Measurements from ENCODE around the gene MEIOSIN.
A peak's percentile ranks its signal among the peaks of the same experiment; 100 is the strongest.

DNA sequence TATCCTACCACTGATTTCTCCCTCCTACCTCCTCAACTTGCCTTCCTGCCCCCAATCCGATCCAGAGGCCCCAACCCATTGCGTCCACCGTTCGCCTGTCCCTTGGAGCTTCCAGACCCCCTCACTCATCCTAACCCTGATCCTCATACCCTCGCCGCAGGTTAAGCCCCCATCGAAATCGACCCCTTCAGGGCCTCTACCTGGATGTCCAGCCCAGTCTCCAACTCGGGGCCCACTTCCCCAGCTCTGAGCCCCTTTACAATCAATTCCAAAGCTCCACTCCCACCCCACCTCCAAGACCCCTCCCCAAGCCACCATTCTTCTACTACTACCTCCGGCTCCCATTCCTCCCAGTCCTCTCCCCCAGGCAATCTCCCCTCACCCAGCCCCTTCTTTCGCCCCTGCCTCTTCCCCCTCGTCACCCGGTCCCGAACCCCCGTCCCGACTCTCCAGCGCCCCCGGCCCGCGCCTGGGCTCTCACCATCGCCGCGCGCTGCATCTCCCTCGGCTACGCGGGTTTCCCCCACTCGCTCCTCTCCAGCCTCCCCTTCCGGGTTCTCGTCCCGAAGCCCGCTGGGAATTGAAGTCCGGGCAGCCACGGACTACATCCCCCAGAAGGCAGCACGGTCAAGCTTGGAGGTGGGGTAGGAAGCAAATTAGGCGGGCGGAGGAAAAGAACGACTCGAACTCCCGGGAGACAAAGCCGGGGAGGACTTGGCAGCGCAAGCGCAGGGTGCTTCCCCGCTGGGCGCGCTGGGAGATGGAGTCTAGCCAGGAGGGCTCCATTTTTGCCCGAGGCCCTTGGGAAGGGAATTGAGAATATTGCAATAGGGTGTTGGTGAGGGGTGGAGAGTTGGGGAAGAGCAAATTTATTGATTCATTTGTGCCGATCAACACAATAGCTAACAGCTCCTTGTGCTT, 2.6 kb upstream of the MEIOSIN start, which contains the start of gene FBXO46:
- no peak for TF ChIP-seq IRF2 (CRISPR knock-in tag; IDR thresholded peaks at IDR 0.05)
- TF ChIP-seq PTTG1 (tag; IDR thresholded peaks at IDR 0.05; ENCODE audit: low read depth) = no peak
- TF ChIP-seq, protein P1, sequence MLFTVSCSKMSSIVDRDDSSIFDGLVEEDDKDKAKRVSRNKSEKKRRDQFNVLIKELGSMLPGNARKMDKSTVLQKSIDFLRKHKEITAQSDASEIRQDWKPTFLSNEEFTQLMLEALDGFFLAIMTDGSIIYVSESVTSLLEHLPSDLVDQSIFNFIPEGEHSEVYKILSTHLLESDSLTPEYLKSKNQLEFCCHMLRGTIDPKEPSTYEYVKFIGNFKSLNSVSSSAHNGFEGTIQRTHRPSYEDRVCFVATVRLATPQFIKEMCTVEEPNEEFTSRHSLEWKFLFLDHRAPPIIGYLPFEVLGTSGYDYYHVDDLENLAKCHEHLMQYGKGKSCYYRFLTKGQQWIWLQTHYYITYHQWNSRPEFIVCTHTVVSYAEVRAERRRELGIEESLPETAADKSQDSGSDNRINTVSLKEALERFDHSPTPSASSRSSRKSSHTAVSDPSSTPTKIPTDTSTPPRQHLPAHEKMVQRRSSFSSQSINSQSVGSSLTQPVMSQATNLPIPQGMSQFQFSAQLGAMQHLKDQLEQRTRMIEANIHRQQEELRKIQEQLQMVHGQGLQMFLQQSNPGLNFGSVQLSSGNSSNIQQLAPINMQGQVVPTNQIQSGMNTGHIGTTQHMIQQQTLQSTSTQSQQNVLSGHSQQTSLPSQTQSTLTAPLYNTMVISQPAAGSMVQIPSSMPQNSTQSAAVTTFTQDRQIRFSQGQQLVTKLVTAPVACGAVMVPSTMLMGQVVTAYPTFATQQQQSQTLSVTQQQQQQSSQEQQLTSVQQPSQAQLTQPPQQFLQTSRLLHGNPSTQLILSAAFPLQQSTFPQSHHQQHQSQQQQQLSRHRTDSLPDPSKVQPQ (CRISPR knock-in tag; IDR thresholded peaks at IDR 0.05; ENCODE audit: borderline replicate concordance) = no peak
- TF ChIP-seq EZH2 (IDR thresholded peaks at IDR 0.05; ENCODE audit: borderline replicate concordance, low read depth, low read length) = no peak
- no peak for TF ChIP-seq NR2F6 (CRISPR knock-in tag; IDR thresholded peaks at IDR 0.05)
- TF ChIP-seq, protein P2, sequence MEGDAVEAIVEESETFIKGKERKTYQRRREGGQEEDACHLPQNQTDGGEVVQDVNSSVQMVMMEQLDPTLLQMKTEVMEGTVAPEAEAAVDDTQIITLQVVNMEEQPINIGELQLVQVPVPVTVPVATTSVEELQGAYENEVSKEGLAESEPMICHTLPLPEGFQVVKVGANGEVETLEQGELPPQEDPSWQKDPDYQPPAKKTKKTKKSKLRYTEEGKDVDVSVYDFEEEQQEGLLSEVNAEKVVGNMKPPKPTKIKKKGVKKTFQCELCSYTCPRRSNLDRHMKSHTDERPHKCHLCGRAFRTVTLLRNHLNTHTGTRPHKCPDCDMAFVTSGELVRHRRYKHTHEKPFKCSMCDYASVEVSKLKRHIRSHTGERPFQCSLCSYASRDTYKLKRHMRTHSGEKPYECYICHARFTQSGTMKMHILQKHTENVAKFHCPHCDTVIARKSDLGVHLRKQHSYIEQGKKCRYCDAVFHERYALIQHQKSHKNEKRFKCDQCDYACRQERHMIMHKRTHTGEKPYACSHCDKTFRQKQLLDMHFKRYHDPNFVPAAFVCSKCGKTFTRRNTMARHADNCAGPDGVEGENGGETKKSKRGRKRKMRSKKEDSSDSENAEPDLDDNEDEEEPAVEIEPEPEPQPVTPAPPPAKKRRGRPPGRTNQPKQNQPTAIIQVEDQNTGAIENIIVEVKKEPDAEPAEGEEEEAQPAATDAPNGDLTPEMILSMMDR (IDR thresholded peaks at IDR 0.05 in 2 of 3, conservative IDR thresholded peaks at IDR 0.05 in 1 of 3; ENCODE audit: insufficient read depth in 2 of 3, low read depth in 1 of 3, low read length in 3 of 3) = peak in 2 of 3 experiments; percentile 27 to 42; a peak in 4 of 6 replicates
- no peak for TF ChIP-seq ZC3H4 (CRISPR knock-in tag; IDR thresholded peaks at IDR 0.05; ENCODE audit: borderline replicate concordance)
- TF ChIP-seq SPI1 (IDR thresholded peaks at IDR 0.05; ENCODE audit: borderline replicate concordance, low read depth, low read length) = peak; percentile 36; the same call in 1 of the 2 replicates
- peak; percentile 63 for TF ChIP-seq NFIC (IDR thresholded peaks at IDR 0.05)
- peak; percentile 90 for TF ChIP-seq POLR2A (conservative IDR thresholded peaks at IDR 0.05)
- TF ChIP-seq, protein P3, sequence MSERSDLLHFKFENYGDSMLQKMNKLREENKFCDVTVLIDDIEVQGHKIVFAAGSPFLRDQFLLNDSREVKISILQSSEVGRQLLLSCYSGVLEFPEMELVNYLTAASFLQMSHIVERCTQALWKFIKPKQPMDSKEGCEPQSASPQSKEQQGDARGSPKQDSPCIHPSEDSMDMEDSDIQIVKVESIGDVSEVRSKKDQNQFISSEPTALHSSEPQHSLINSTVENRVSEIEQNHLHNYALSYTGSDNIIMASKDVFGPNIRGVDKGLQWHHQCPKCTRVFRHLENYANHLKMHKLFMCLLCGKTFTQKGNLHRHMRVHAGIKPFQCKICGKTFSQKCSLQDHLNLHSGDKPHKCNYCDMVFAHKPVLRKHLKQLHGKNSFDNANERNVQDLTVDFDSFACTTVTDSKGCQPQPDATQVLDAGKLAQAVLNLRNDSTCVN (CRISPR knock-in tag; IDR thresholded peaks at IDR 0.05) = no peak
- TF ChIP-seq, protein P4, sequence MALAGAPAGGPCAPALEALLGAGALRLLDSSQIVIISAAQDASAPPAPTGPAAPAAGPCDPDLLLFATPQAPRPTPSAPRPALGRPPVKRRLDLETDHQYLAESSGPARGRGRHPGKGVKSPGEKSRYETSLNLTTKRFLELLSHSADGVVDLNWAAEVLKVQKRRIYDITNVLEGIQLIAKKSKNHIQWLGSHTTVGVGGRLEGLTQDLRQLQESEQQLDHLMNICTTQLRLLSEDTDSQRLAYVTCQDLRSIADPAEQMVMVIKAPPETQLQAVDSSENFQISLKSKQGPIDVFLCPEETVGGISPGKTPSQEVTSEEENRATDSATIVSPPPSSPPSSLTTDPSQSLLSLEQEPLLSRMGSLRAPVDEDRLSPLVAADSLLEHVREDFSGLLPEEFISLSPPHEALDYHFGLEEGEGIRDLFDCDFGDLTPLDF (CRISPR knock-in tag; IDR thresholded peaks at IDR 0.05) = no peak
- TF ChIP-seq TEAD2 (tag; IDR thresholded peaks at IDR 0.05) = no peak
- TF ChIP-seq ZFP36 (IDR thresholded peaks at IDR 0.05; ENCODE audit: low read depth, low read length, partially characterized antibody) = no peak
